Measurements from ENCODE around the gene GPATCH8. TPM values are rescaled to one million over a fixed set of nuclear protein-coding genes. Genes with fewer than 3 reads are reported as not detected.
A peak's percentile ranks its signal among the peaks of the same experiment; 100 is the strongest.

Gene GPATCH8
- total RNA-seq, 1 donor from 2014 or later: 44.1 TPM

- H3K4me1 ChIP-seq: peaks cover 6% of the 10 kb centered on the region
- no peak overlapping the region for H3K9ac ChIP-seq
- peak overlapping the region; percentile 86 for H3K4me3 Mint-ChIP-seq
- H3K79me2 ChIP-seq (ENCODE audit: low read depth): no peaks in the 10 kb centered on the region
- peaks cover 47% of the 10 kb centered on the region for H3K27me3 ChIP-seq
- peak overlapping the region; percentile 72 for H3K4me2 ChIP-seq
- H3F3A ChIP-seq (ENCODE audit: low read depth): peaks cover 17% of the 10 kb centered on the region
- H4K20me1 ChIP-seq (ENCODE audit: low read depth): no peaks in the 10 kb centered on the region
- TF ChIP-seq CTCF (IDR thresholded peaks at IDR 0.05) (no peak), EZH2 (IDR thresholded peaks at IDR 0.05) (peak; percentile 51), EZH2phosphoT487 (IDR thresholded peaks at IDR 0.05) (peak; percentile 1)
- peaks cover 16% of the 10 kb centered on the region for H3K27me3 Mint-ChIP-seq (ENCODE audit: insufficient read depth, low read depth)
- H3K4me3 ChIP-seq: peak overlapping the region; percentile 50
- peak overlapping the region; percentile 72 for H3K27ac Mint-ChIP-seq
- no peaks in the 10 kb centered on the region for H3K9me3 ChIP-seq (ENCODE audit: low read depth)
- no peak for DNase-seq (ENCODE audit: low spot score)
- H3K27ac ChIP-seq: no peak overlapping the region
- no peaks in the 10 kb centered on the region for H3K36me3 ChIP-seq
- H3K36me3 Mint-ChIP-seq: no peaks in the 10 kb centered on the region
- H2AFZ ChIP-seq (replicated peaks): peak overlapping the region; percentile 81
- H3K9me3 Mint-ChIP-seq: peaks cover 3% of the 10 kb centered on the region
- peaks cover 10% of the 10 kb centered on the region for H3K4me1 Mint-ChIP-seq
These were observed 118.4 kb downstream of the GPATCH8 start for GRCh38 chr17:44384823-44385286.

- peaks cover 16% of the 10 kb centered on the region for H3K27me3 Mint-ChIP-seq (ENCODE audit: insufficient read depth, low read depth)
- peak; percentile 62 for DNase-seq (ENCODE audit: low spot score)
- H3K27ac Mint-ChIP-seq: no peak overlapping the region
- Histone ChIP-seq H3F3A (ENCODE audit: low read depth) (peaks cover 17% of the 10 kb centered on the region), H4K20me1 (ENCODE audit: low read depth) (no peaks in the 10 kb centered on the region), H3K27me3 (peaks cover 47% of the 10 kb centered on the region), H3K9me3 (ENCODE audit: low read depth) (no peaks in the 10 kb centered on the region), H3K4me3 (peak overlapping the region; percentile 50), H3K79me2 (ENCODE audit: low read depth) (no peaks in the 10 kb centered on the region), H3K27ac (no peak overlapping the region), H3K4me2 (peak overlapping the region; percentile 72), H3K4me1 (peaks cover 6% of the 10 kb centered on the region), H2AFZ (replicated peaks) (peak overlapping the region; percentile 81), H3K36me3 (no peaks in the 10 kb centered on the region), H3K9ac (no peak overlapping the region)
- TF ChIP-seq EZH2phosphoT487 (IDR thresholded peaks at IDR 0.05) (peak; percentile 41), EZH2 (IDR thresholded peaks at IDR 0.05) (no peak)
- peak overlapping the region; percentile 86 for H3K4me3 Mint-ChIP-seq
- peaks cover 3% of the 10 kb centered on the region for H3K9me3 Mint-ChIP-seq
- H3K4me1 Mint-ChIP-seq: peaks cover 10% of the 10 kb centered on the region
- H3K36me3 Mint-ChIP-seq: no peaks in the 10 kb centered on the region
These were observed 118.9 kb downstream of the GPATCH8 start for GRCh38 chr17:44384281-44384822.

GRCh38 chr17:44383861-44384260 lies 119.3 kb downstream of the GPATCH8 start:
- no peak overlapping the region for H3K4me3 Mint-ChIP-seq
- Histone ChIP-seq H3K36me3 (no peaks in the 10 kb centered on the region), H3K9ac (no peak overlapping the region), H4K20me1 (ENCODE audit: low read depth) (no peaks in the 10 kb centered on the region), H3K27me3 (peaks cover 47% of the 10 kb centered on the region), H3K4me1 (peaks cover 6% of the 10 kb centered on the region), H3K4me2 (no peak overlapping the region), H3K9me3 (ENCODE audit: low read depth) (no peaks in the 10 kb centered on the region), H2AFZ (replicated peaks) (no peak overlapping the region), H3K4me3 (no peak overlapping the region), H3K79me2 (ENCODE audit: low read depth) (no peaks in the 10 kb centered on the region), H3F3A (ENCODE audit: low read depth) (peaks cover 17% of the 10 kb centered on the region), H3K27ac (no peak overlapping the region)
- H3K4me1 Mint-ChIP-seq: peaks cover 10% of the 10 kb centered on the region
- peaks cover 3% of the 10 kb centered on the region for H3K9me3 Mint-ChIP-seq
- H3K27me3 Mint-ChIP-seq (ENCODE audit: insufficient read depth, low read depth): peaks cover 16% of the 10 kb centered on the region
- H3K27ac Mint-ChIP-seq: no peak overlapping the region
- TF ChIP-seq EZH2phosphoT487 (IDR thresholded peaks at IDR 0.05): no peak
- no peak for TF ChIP-seq EZH2 (IDR thresholded peaks at IDR 0.05)
- TF ChIP-seq CTCF (IDR thresholded peaks at IDR 0.05): no peak
- no peak for DNase-seq (ENCODE audit: low spot score)
- H3K36me3 Mint-ChIP-seq: no peaks in the 10 kb centered on the region

GRCh38 chr17:44383363-44383762 lies 119.8 kb downstream of the GPATCH8 start:
- Histone ChIP-seq H4K20me1 (ENCODE audit: low read depth) (no peaks in the 10 kb centered on the region), H3K27me3 (peaks cover 47% of the 10 kb centered on the region), H3K9ac (no peak overlapping the region), H3K36me3 (no peaks in the 10 kb centered on the region), H3K9me3 (ENCODE audit: low read depth) (no peaks in the 10 kb centered on the region), H3F3A (ENCODE audit: low read depth) (peaks cover 17% of the 10 kb centered on the region), H3K79me2 (ENCODE audit: low read depth) (no peaks in the 10 kb centered on the region), H3K4me2 (no peak overlapping the region), H3K4me1 (peaks cover 6% of the 10 kb centered on the region), H3K4me3 (no peak overlapping the region), H2AFZ (replicated peaks) (no peak overlapping the region), H3K27ac (no peak overlapping the region)
- Mint-ChIP-seq H3K27me3 (ENCODE audit: insufficient read depth, low read depth) (peaks cover 16% of the 10 kb centered on the region), H3K36me3 (no peaks in the 10 kb centered on the region), H3K27ac (no peak overlapping the region), H3K4me1 (peaks cover 10% of the 10 kb centered on the region), H3K9me3 (peaks cover 3% of the 10 kb centered on the region), H3K4me3 (no peak overlapping the region)
- TF ChIP-seq CTCF (IDR thresholded peaks at IDR 0.05): no peak
- TF ChIP-seq EZH2phosphoT487 (IDR thresholded peaks at IDR 0.05): no peak
- no peak for TF ChIP-seq EZH2 (IDR thresholded peaks at IDR 0.05)
- no peak for DNase-seq (ENCODE audit: low spot score)

Data from neural progenitor cell (in vitro differentiated cells).